Gastrocnemius medialis (tissue), 4 donors: ENCODE results near the gene NOL4L. TPM values are rescaled to one million over a fixed set of nuclear protein-coding genes. Genes with fewer than 3 reads are reported as not detected.

ENCODE experiments used
- ATAC-seq, 2 donors: fragments of 150-250 bp; one replicate each; pipeline ENCODE4 v1.9.1; 2016
- DNase-seq, 2 donors: peaks; one replicate each; pipeline ENCODE4 v3.0.0-alpha.2; 2019
- H3K27ac ChIP-seq, 4 donors: fragments of 200-600 bp; sonication (generic); 1 replicate in 1 of 4; 2 replicates in 3 of 4; pipeline ENCODE4 v1.5.1; 2016 to 2018; ENCODE audit warnings: mild to moderate bottlenecking in 2 of 4, moderate library complexity in 1 of 4
- H3K27me3 ChIP-seq, 3 donors: fragments of 200-600 bp; sonication (generic) in 2 of 3; 1 replicate in 1 of 3; 2 replicates in 2 of 3; pipeline versions ENCODE4 v1.5.1 to v1.6.0; 2016 to 2019; ENCODE audit warnings: mild to moderate bottlenecking in 1 of 3, moderate library complexity in 1 of 3
- H3K36me3 ChIP-seq, 2 donors: fragments of 200-600 bp; sonication (generic) in 1 of 2; one replicate each; pipeline ENCODE4 v1.5.1; 2017 to 2018
- H3K4me1 ChIP-seq, 2 donors: fragments of 200-600 bp; sonication (generic) in 1 of 2; one replicate each; pipeline ENCODE4 v1.5.1; 2016 to 2017; ENCODE audit warnings: mild to moderate bottlenecking in 2 of 2
- H3K4me3 ChIP-seq, 4 donors: fragments of 200-600 bp; sonication (generic) in 3 of 4; 1 replicate in 1 of 4; 2 replicates in 3 of 4; pipeline ENCODE4 v1.5.1; 2016 to 2019; ENCODE audit warnings: mild to moderate bottlenecking in 2 of 4
- H3K9me3 ChIP-seq, 3 donors: fragments of 200-600 bp; sonication (generic) in 2 of 3; 1 replicate in 1 of 3; 2 replicates in 2 of 3; pipeline ENCODE4 v1.5.1; 2016 to 2019
- POLR2A ChIP-seq, 2 donors: fragments of 450-650 bp; IDR thresholded peaks; one replicate each; pipeline ENCODE4 v1.6.1; 2017; ENCODE audit warnings: antibody characterized with exemption in 2 of 2, mild to moderate bottlenecking in 2 of 2, moderate library complexity in 2 of 2
- in situ Hi-C, 4 donors: fragments of 200-750 bp; cut with MboI; loops; one replicate each; pipeline versions ENCODE4 v1.15.0 to v1.8.0; 2017; ENCODE audit warnings: low sequenced_read_pairs in 4 of 4
- intact Hi-C: fragments of 100-400 bp; cut with DNase I; formaldehyde crosslinking; loops from one replicate; pipeline ENCODE4 v1.15.1; 2023; ENCODE audit warnings: low total_unique reads
- total RNA-seq, 4 donors: library from RNA; depleted of rRNA; stranded (reverse); fragments of >200 nt; gene quantifications; one replicate each; pipeline versions ENCODE4 v1.1.0 to v1.2.3, GENCODE V29; 2016
- TF ChIP-seq, protein P1 (sequence below), 5 experiments: fragments of 450-650 bp in 3 of 5; fragments of 200-600 bp in 2 of 5; sonication (generic) in 2 of 5; IDR thresholded peaks in 4 of 5; conservative IDR thresholded peaks in 1 of 5; 1 replicate in 4 of 5; 2 replicates in 1 of 5; pipeline ENCODE4 v1.5.1; 2016 to 2019; ENCODE audit warnings: antibody characterized with exemption in 5 of 5, mild to moderate bottlenecking in 3 of 5, moderate library complexity in 3 of 5

The NOL4L gene
- total RNA-seq, 4 donors from 2014 or later, result 1.4 to 1.9 (median 1.7) TPM

DNA sequence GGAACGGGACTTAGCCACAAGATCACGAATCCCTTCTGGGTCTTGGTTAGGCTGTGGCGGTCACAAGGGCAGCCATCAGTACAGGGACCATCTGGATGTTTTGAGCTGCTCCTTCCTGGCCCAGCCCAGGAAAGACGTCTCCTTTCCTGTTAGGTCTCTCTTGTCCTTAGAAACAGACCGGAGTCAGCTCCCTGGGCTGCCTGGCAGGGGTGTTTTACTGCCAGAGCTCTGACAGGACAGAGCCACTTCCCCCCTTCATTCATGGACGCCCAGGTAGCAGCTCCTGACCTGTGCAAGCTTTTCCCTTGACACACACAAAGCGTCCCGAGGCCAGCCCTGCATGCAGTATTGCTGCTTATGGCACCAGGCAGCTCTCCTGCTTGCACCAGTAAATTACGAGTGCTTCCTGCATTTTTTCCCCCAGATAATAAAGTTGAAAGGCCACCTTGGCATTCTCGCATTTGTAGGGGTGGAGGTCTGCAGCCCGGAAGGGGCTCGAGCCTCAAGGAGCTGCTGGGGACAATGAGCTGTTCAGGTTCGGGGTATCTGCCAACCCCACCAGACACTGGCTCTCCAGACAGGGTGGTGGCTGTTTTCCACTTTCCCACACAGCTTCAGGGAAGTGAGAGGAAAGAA lies 87.4 kb downstream of the NOL4L start:
- Histone ChIP-seq H3K4me3 (no peak overlapping the region), H3K27me3 (no peaks in the 10 kb centered on the region), H3K27ac (no peak overlapping the region), H3K4me1 (peaks cover 0 to 3% of the 10 kb centered on the region in 2 donors), H3K36me3 (no peaks in the 10 kb centered on the region), H3K9me3 (no peaks in the 10 kb centered on the region)
- in situ Hi-C loops (no loop called here), intact Hi-C loops (no loop called here)
- DNase-seq (no peak), ATAC-seq (no peak)
- no peak for TF ChIP-seq POLR2A (IDR thresholded peaks at IDR 0.05)
- TF ChIP-seq, protein P1, sequence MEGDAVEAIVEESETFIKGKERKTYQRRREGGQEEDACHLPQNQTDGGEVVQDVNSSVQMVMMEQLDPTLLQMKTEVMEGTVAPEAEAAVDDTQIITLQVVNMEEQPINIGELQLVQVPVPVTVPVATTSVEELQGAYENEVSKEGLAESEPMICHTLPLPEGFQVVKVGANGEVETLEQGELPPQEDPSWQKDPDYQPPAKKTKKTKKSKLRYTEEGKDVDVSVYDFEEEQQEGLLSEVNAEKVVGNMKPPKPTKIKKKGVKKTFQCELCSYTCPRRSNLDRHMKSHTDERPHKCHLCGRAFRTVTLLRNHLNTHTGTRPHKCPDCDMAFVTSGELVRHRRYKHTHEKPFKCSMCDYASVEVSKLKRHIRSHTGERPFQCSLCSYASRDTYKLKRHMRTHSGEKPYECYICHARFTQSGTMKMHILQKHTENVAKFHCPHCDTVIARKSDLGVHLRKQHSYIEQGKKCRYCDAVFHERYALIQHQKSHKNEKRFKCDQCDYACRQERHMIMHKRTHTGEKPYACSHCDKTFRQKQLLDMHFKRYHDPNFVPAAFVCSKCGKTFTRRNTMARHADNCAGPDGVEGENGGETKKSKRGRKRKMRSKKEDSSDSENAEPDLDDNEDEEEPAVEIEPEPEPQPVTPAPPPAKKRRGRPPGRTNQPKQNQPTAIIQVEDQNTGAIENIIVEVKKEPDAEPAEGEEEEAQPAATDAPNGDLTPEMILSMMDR (IDR thresholded peaks at IDR 0.05 in 4 of 5, conservative IDR thresholded peaks at IDR 0.05 in 1 of 5), result no peak

DNA sequence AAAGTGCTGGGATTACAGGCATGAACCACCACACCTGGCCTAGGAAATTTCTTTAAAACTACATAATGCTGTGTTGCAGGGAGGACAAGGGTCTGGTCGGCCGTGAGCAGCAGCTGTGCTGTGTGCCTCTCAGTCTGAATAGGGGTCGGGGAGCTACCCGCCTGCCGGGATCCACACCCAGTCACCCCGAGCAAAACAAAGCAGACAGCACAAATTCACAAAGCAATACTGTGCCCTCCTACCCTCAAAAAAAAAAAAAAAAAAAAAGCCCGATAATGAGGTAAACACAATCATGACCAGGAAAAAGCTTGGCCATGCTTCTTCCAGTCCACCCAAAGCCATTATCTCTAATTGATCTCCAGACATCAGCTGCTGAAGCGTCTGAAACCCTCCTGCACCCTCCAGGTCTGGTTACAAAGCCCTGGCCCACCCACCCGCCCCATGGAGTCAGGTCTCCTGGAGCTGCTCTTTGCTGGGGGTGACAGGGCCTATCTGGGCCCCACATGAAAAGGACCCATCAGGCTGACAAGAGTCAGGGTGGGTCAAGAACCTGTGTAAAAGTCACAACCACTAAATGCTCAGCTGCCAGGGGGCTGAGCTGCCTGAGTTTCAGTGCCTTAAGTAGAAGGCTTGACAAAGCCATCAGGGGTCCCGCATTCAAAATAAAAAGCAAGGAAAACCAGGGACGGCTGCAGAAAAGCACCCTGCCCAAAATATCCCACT lies 88.2 kb downstream of the NOL4L start:
- DNase-seq, result no peak
- in situ Hi-C loops, result no loop called here
- H3K4me3 ChIP-seq, result no peak overlapping the region

DNA sequence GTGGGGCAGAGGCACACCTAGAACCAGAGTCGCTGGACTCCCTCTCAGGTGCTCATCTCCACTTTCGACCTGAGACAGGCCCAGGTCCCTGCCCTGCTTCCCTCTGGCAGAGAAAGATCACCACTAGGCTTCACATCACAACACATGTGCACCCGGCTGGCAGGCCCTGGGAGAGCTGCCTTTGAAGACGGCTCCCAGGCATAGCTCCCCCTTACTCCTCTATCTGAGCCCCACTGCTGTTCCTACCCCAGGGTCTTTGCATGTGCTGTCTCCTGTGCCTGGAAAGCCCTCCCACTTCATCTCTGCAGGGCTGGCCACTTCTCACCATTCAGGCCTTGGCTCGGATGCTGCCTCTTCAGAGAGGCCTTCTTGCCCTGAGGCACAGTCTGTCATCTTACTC lies 89.2 kb downstream of the NOL4L start:
- Histone ChIP-seq H3K27ac (no peak overlapping the region), H3K36me3 (no peaks in the 10 kb centered on the region), H3K9me3 (no peaks in the 10 kb centered on the region), H3K4me3 (no peak overlapping the region), H3K27me3 (no peaks in the 10 kb centered on the region), H3K4me1 (peaks cover 0 to 3% of the 10 kb centered on the region in 2 donors)
- no peak for DNase-seq
- intact Hi-C loops (no loop called here), in situ Hi-C loops (no loop called here)
- TF ChIP-seq POLR2A (IDR thresholded peaks at IDR 0.05), result no peak
- TF ChIP-seq, protein P1 (IDR thresholded peaks at IDR 0.05 in 4 of 5, conservative IDR thresholded peaks at IDR 0.05 in 1 of 5), result no peak
- no peak for ATAC-seq

More for the DNA sequence above, 88.2 kb downstream of the NOL4L start:
- Histone ChIP-seq H3K27me3 (no peaks in the 10 kb centered on the region), H3K36me3 (no peaks in the 10 kb centered on the region), H3K9me3 (no peaks in the 10 kb centered on the region), H3K27ac (no peak overlapping the region), H3K4me1 (peaks cover 0 to 3% of the 10 kb centered on the region in 2 donors)
- no peak for ATAC-seq
- intact Hi-C loops, result no loop called here
- TF ChIP-seq POLR2A (IDR thresholded peaks at IDR 0.05), result no peak
- TF ChIP-seq, protein P1 (IDR thresholded peaks at IDR 0.05 in 4 of 5, conservative IDR thresholded peaks at IDR 0.05 in 1 of 5), result no peak

DNA sequence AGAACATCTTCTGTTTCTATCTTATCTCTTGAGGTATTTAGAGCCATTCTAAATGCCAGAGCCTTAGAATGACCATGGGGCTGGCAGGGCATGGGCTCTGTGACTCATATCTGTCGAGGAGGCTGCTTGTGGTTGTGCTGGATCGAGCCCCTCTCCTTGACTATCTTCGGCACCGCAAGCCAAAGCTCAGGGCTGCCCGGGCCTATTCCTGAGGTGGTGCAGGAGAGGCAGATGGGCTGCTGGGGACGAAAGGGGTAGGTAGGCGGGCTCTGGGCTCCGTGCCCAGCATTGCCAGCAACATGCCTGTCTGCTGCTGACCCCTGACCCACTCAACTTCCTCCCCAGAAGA lies 89.9 kb downstream of the NOL4L start:
- TF ChIP-seq, protein P1 (IDR thresholded peaks at IDR 0.05 in 4 of 5, conservative IDR thresholded peaks at IDR 0.05 in 1 of 5), result no peak
- TF ChIP-seq POLR2A (IDR thresholded peaks at IDR 0.05), result no peak
- intact Hi-C loops (no loop called here), in situ Hi-C loops (no loop called here)
- H3K4me1 ChIP-seq, result peaks cover 0 to 3% of the 10 kb centered on the region in 2 donors
- H3K4me3 ChIP-seq, result no peak overlapping the region
- H3K9me3 ChIP-seq, result no peaks in the 10 kb centered on the region
- H3K36me3 ChIP-seq, result no peaks in the 10 kb centered on the region
- no peaks in the 10 kb centered on the region for H3K27me3 ChIP-seq
- no peak overlapping the region for H3K27ac ChIP-seq
- no peak for DNase-seq
- ATAC-seq, result no peak
